ENCODE data around the gene IQCE.

- TF ChIP-seq ZFP30 (CRISPR knock-in tag; IDR thresholded peaks at IDR 0.05) (no peak), PATZ1 (CRISPR knock-in tag; IDR thresholded peaks at IDR 0.05; ENCODE audit: borderline replicate concordance) (no peak), CSDC2 (CRISPR knock-in tag; IDR thresholded peaks at IDR 0.05) (no peak), PPARA (CRISPR knock-in tag; IDR thresholded peaks at IDR 0.05; ENCODE audit: borderline replicate concordance) (no peak), CREB5 (CRISPR knock-in tag; IDR thresholded peaks at IDR 0.05; ENCODE audit: low read depth) (no peak), SNAI2 (CRISPR knock-in tag; IDR thresholded peaks at IDR 0.05) (no peak), GLIS3 (CRISPR knock-in tag; IDR thresholded peaks at IDR 0.05) (no peak), ZNF565 (CRISPR knock-in tag; conservative IDR thresholded peaks at IDR 0.05; ENCODE audit: low read depth) (no peak), ZFP3 (CRISPR knock-in tag; IDR thresholded peaks at IDR 0.05) (no peak)
These were observed 18.6 kb upstream of the IQCE start for GRCh38 chr7:2540133-2540532.
